ENCODE data around the gene LRRC52. TPM values are rescaled to one million over a fixed set of nuclear protein-coding genes. Genes with fewer than 3 reads are reported as not detected.

The LRRC52 gene
- total RNA-seq, 4 donors from 2014 or later, result not detected

GRCh38 chr1:165539306-165539705 lies 4.5 kb upstream of the LRRC52 start:
- no peak overlapping the region for H3K27ac ChIP-seq
- TF ChIP-seq POLR2A (IDR thresholded peaks at IDR 0.05), result no peak
- TF ChIP-seq CTCF (IDR thresholded peaks at IDR 0.05), result no peak
- no peak for DNase-seq
- no peaks in the 10 kb centered on the region for H3K36me3 ChIP-seq
- H3K27me3 ChIP-seq, result no peaks in the 10 kb centered on the region
- no peaks in the 10 kb centered on the region for H3K9me3 ChIP-seq
- H3K4me1 ChIP-seq, result no peaks in the 10 kb centered on the region
- H3K4me3 ChIP-seq, result no peak overlapping the region

GRCh38 chr1:165539908-165540307 lies 3.9 kb upstream of the LRRC52 start:
- H3K9me3 ChIP-seq, result no peaks in the 10 kb centered on the region
- DNase-seq, result no peak
- no peak overlapping the region for H3K27ac ChIP-seq
- H3K36me3 ChIP-seq, result no peaks in the 10 kb centered on the region
- H3K4me3 ChIP-seq, result no peak overlapping the region
- H3K27me3 ChIP-seq, result no peaks in the 10 kb centered on the region
- H3K4me1 ChIP-seq, result no peaks in the 10 kb centered on the region
- TF ChIP-seq CTCF (IDR thresholded peaks at IDR 0.05) (no peak), POLR2A (IDR thresholded peaks at IDR 0.05) (no peak)

GRCh38 chr1:165542015-165542631 lies 1.7 kb upstream of the LRRC52 start:
- no peak for TF ChIP-seq POLR2A (IDR thresholded peaks at IDR 0.05)
- no peak for TF ChIP-seq CTCF (IDR thresholded peaks at IDR 0.05)
- no peak overlapping the region for H3K4me3 ChIP-seq
- no peaks in the 10 kb centered on the region for H3K9me3 ChIP-seq
- no peaks in the 10 kb centered on the region for H3K27me3 ChIP-seq
- no peak overlapping the region for H3K27ac ChIP-seq
- DNase-seq, result no peak
- no peaks in the 10 kb centered on the region for H3K36me3 ChIP-seq
- H3K4me1 ChIP-seq, result no peaks in the 10 kb centered on the region

- no peaks in the 10 kb centered on the region for H3K27me3 ChIP-seq
- H3K4me3 ChIP-seq, result no peak overlapping the region
- no peaks in the 10 kb centered on the region for H3K4me1 ChIP-seq
- no peak for DNase-seq
- H3K27ac ChIP-seq, result no peak overlapping the region
- TF ChIP-seq POLR2A (IDR thresholded peaks at IDR 0.05) (no peak), CTCF (IDR thresholded peaks at IDR 0.05) (no peak)
- H3K9me3 ChIP-seq, result no peaks in the 10 kb centered on the region
- H3K36me3 ChIP-seq, result no peaks in the 10 kb centered on the region
These were observed 1.2 kb upstream of the LRRC52 start for GRCh38 chr1:165542647-165543046.

- no peak overlapping the region for H3K4me3 ChIP-seq
- no peaks in the 10 kb centered on the region for H3K4me1 ChIP-seq
- no peaks in the 10 kb centered on the region for H3K36me3 ChIP-seq
- H3K27me3 ChIP-seq, result no peaks in the 10 kb centered on the region
- TF ChIP-seq POLR2A (IDR thresholded peaks at IDR 0.05) (no peak), CTCF (IDR thresholded peaks at IDR 0.05) (no peak)
- no peaks in the 10 kb centered on the region for H3K9me3 ChIP-seq
- no peak for DNase-seq
- no peak overlapping the region for H3K27ac ChIP-seq
These were observed 1.2 kb downstream of the LRRC52 start for GRCh38 chr1:165544996-165545395.

- no peaks in the 10 kb centered on the region for H3K4me1 ChIP-seq
- DNase-seq, result no peak
- TF ChIP-seq POLR2A (IDR thresholded peaks at IDR 0.05) (no peak), CTCF (IDR thresholded peaks at IDR 0.05) (no peak)
- no peak overlapping the region for H3K27ac ChIP-seq
- no peaks in the 10 kb centered on the region for H3K36me3 ChIP-seq
- H3K9me3 ChIP-seq, result no peaks in the 10 kb centered on the region
- no peak overlapping the region for H3K4me3 ChIP-seq
- H3K27me3 ChIP-seq, result no peaks in the 10 kb centered on the region
These were observed 2.2 kb downstream of the LRRC52 start for GRCh38 chr1:165545974-165546373.

Data from Peyer's patch (tissue), 4 donors.